ENCODE measurements around the gene VPS41. TPM values are rescaled to one million over a fixed set of nuclear protein-coding genes. Genes with fewer than 3 reads are reported as not detected.

The VPS41 gene
- total and polyA plus RNA-seq, 10 of the 15 experiments (the other 5 are each of a cell fraction or from before 2014, with no cell fraction given): 15.3 to 63.2 (median 47.0) TPM

GRCh38 chr7:38905056-38905759 lies 3.8 kb downstream of the VPS41 start:
- peak; percentile 60 for ATAC-seq
- ChIA-PET RAD21 (ENCODE audit: unreplicated experiment) (interaction anchor here (1.0 kb wide), 1 partner anchor 79 kb away, joined by 4 read pairs; no protein-coding TSS in a partner anchor), POLR2A (no interaction called here), CTCF (interaction anchor here (1.0 kb wide), 1 partner anchor 108 kb away, joined by 5 read pairs; no protein-coding TSS in a partner anchor), SMC1A (ENCODE audit: uncharacterized antibody, unreplicated experiment) (no interaction called here)
- H2AFZ ChIP-seq (ENCODE audit: control insufficient read depth, low read depth, low read length): no peak overlapping the region
- H3K36me3 ChIP-seq (ENCODE audit: control insufficient read depth in 2 of 2, insufficient read depth in 2 of 2, low read length in 1 of 2): no peaks in the 10 kb centered on the region
- H3K9ac ChIP-seq (ENCODE audit: control insufficient read depth, insufficient read depth, low read length): peak overlapping the region; percentile 24; the same call in 1 of the 2 replicates
- H3K4me2 ChIP-seq (ENCODE audit: control insufficient read depth, insufficient read depth): peak overlapping the region; percentile 86
- no peak for DNase-seq (ENCODE audit: low read depth, low spot score)
- BruUV-seq (replicated peaks): no TSS peak
- peaks cover 22% of the 10 kb centered on the region for H3K4me1 ChIP-seq (ENCODE audit: control insufficient read depth, insufficient read depth, low read length)
- no peaks in the 10 kb centered on the region for H3K27me3 ChIP-seq (replicated peaks in 1 of 2; ENCODE audit: control insufficient read depth in 2 of 2, insufficient read depth in 2 of 2, low read length in 1 of 2)
- peak; percentile 38 for FAIRE-seq
- in situ Hi-C loops (cut with MboI): no loop called here
- 31% methylated on average over 3 of the region's 3 CpGs for WGBS (ENCODE audit: insufficient coverage, insufficient replicate concordance, low lambda C conversion rate, missing lambda C conversion rate)
- H3K4me3 ChIP-seq: peak overlapping the region; percentile 57; the same call in 1 of the 2 replicates
- intact Hi-C loops (cut with micrococcal nuclease; ENCODE audit: unreplicated experiment): loop anchor here (5.0 kb wide), 1 partner anchor 538 kb away; no protein-coding TSS in a partner anchor
- no peaks in the 10 kb centered on the region for H4K20me1 ChIP-seq (ENCODE audit: control insufficient read depth, insufficient read depth)
- H3K79me2 ChIP-seq (ENCODE audit: control insufficient read depth, insufficient read depth, low read length): peaks cover 54% of the 10 kb centered on the region
- H3K9me3 ChIP-seq (replicated peaks; ENCODE audit: control insufficient read depth, insufficient read depth, low read length): no peaks in the 10 kb centered on the region
- H3K27ac ChIP-seq (ENCODE audit: control insufficient read depth, insufficient read depth): peak overlapping the region; percentile 75
- TF ChIP-seq PRDM15 (CRISPR knock-in tag; IDR thresholded peaks at IDR 0.05) (no peak), TBL1XR1 (IDR thresholded peaks at IDR 0.05; ENCODE audit: low read depth, low read length) (no peak), PML (IDR thresholded peaks at IDR 0.05; ENCODE audit: low read length) (no peak), SMAD5 (IDR thresholded peaks at IDR 0.05; ENCODE audit: low read depth) (no peak), ZNF687 (IDR thresholded peaks at IDR 0.05) (no peak), SMAD1 (IDR thresholded peaks at IDR 0.05; ENCODE audit: low read depth, partially characterized antibody) (no peak), CBFB (IDR thresholded peaks at IDR 0.05; ENCODE audit: low read depth) (0 out of 2 replicates have a peak, but pooled peaks have one; percentile 39), SIN3A (IDR thresholded peaks at IDR 0.05; ENCODE audit: low read depth, low read length) (no peak), NFYA (IDR thresholded peaks at IDR 0.05; ENCODE audit: borderline replicate concordance, low read depth, low read length) (no peak), CREM (IDR thresholded peaks at IDR 0.05; ENCODE audit: low read depth) (peak; percentile 72), POU2F2 (IDR thresholded peaks at IDR 0.05; ENCODE audit: borderline replicate concordance, low read depth, low read length) (no peak), MYB (IDR thresholded peaks at IDR 0.05; ENCODE audit: borderline replicate concordance, low read depth, low read length) (no peak), ZBTB11 (CRISPR knock-in tag; IDR thresholded peaks at IDR 0.05) (no peak)
